ENCODE data around the gene PTMA. TPM values are rescaled to one million over a fixed set of nuclear protein-coding genes. Genes with fewer than 3 reads are reported as not detected.

Gene PTMA
- polyA plus RNA-seq, 1 of the 3 experiments (the other 2 are of a cell fraction): 767 TPM

- H3K36me3 ChIP-seq (replicated peaks in 1 of 2; ENCODE audit: control insufficient read depth in 1 of 2, insufficient read depth in 2 of 2, low read length in 1 of 2): no peaks in the 10 kb centered on the region
- no peaks in the 10 kb centered on the region for H3F3A ChIP-seq (replicated peaks; ENCODE audit: insufficient read depth)
- no peaks in the 10 kb centered on the region for H4K20me1 ChIP-seq (ENCODE audit: insufficient read depth)
- ChIA-PET POLR2A (no interaction called here), CTCF (interaction anchor here (1.1 to 3.3 kb wide), 4 partner anchors 9 to 50 kb away, joined by 3 to 15 read pairs (median 10); no protein-coding TSS in a partner anchor)
- no peak overlapping the region for H3K9ac ChIP-seq
- no peak overlapping the region for H2AFZ ChIP-seq (ENCODE audit: low read depth)
- H3K4me3 ChIP-seq (ENCODE audit: low read depth in 2 of 2, low read length in 1 of 2): no peak overlapping the region
- TF ChIP-seq TCF12 (IDR thresholded peaks at IDR 0.05): no peak
- TF ChIP-seq GABPA (IDR thresholded peaks at IDR 0.05; ENCODE audit: low read depth): no peak
- no peak for TF ChIP-seq PBX3 (IDR thresholded peaks at IDR 0.05)
- TF ChIP-seq MEF2A (IDR thresholded peaks at IDR 0.05; ENCODE audit: borderline replicate concordance, low read depth): no peak
- no peak for TF ChIP-seq ELF1 (IDR thresholded peaks at IDR 0.05)
- H3K9me2 ChIP-seq: no peaks in the 10 kb centered on the region
- H3K79me2 ChIP-seq (ENCODE audit: insufficient read depth): no peaks in the 10 kb centered on the region
- H3K4me2 ChIP-seq: no peak overlapping the region
- WGBS (ENCODE audit: low lambda C conversion rate): 91% methylated on average over 8 of the region's 8 CpGs
- H3K4me1 ChIP-seq (ENCODE audit: control insufficient read depth in 1 of 2, insufficient read depth in 2 of 2, low read depth in 1 of 2, low read length in 1 of 2): peaks cover 6 to 9% of the 10 kb centered on the region in 2 experiments; a peak in 2 of 4 replicates
- DNase-seq: no peak
- H3K27me3 ChIP-seq (ENCODE audit: insufficient read depth): no peaks in the 10 kb centered on the region
- H3K27ac ChIP-seq (ENCODE audit: low read depth in 2 of 2, low read length in 1 of 2): no peak overlapping the region
- no peaks in the 10 kb centered on the region for H3K9me3 ChIP-seq
Measured at GRCh38 chr2:231664727-231665126, 43.6 kb upstream of the PTMA start.

- Histone ChIP-seq H3K27me3 (ENCODE audit: insufficient read depth) (no peaks in the 10 kb centered on the region), H3K36me3 (replicated peaks in 1 of 2; ENCODE audit: control insufficient read depth in 1 of 2, insufficient read depth in 2 of 2, low read length in 1 of 2) (no peaks in the 10 kb centered on the region), H3K79me2 (ENCODE audit: insufficient read depth) (no peaks in the 10 kb centered on the region), H3K9ac (no peak overlapping the region), H3K4me3 (ENCODE audit: low read depth in 2 of 2, low read length in 1 of 2) (no peak overlapping the region), H3K27ac (ENCODE audit: low read depth in 2 of 2, low read length in 1 of 2) (no peak overlapping the region), H4K20me1 (ENCODE audit: insufficient read depth) (no peaks in the 10 kb centered on the region), H3F3A (replicated peaks; ENCODE audit: insufficient read depth) (no peaks in the 10 kb centered on the region), H3K4me2 (no peak overlapping the region), H3K9me2 (no peaks in the 10 kb centered on the region), H3K4me1 (ENCODE audit: control insufficient read depth in 1 of 2, insufficient read depth in 2 of 2, low read depth in 1 of 2, low read length in 1 of 2) (peaks cover 6 to 9% of the 10 kb centered on the region in 2 experiments; a peak in 2 of 4 replicates), H3K9me3 (no peaks in the 10 kb centered on the region), H2AFZ (ENCODE audit: low read depth) (no peak overlapping the region)
- CTCF ChIA-PET: interaction anchor here (1.1 to 3.3 kb wide), 4 partner anchors 9 to 49 kb away, joined by 3 to 15 read pairs (median 10); no protein-coding TSS in a partner anchor
- peak; percentile 37 for DNase-seq
- 95% methylated on average over 9 of the region's 20 CpGs for WGBS (ENCODE audit: low lambda C conversion rate)
- TF ChIP-seq CHD2 (IDR thresholded peaks at IDR 0.05; ENCODE audit: low read length, partially characterized antibody): no peak
- TF ChIP-seq TCF12 (IDR thresholded peaks at IDR 0.05): no peak
- TF ChIP-seq USF2 (IDR thresholded peaks at IDR 0.05; ENCODE audit: borderline replicate concordance, low read depth, low read length): no peak
- TF ChIP-seq TAF1 (IDR thresholded peaks at IDR 0.05; ENCODE audit: borderline replicate concordance, low read depth, low read length): no peak
- no peak for TF ChIP-seq SIN3A (IDR thresholded peaks at IDR 0.05; ENCODE audit: borderline replicate concordance, low read depth, low read length)
- no peak for TF ChIP-seq FOXJ3 (CRISPR knock-in tag; IDR thresholded peaks at IDR 0.05)
- TF ChIP-seq ELF1 (IDR thresholded peaks at IDR 0.05): no peak
- POLR2A ChIA-PET: no interaction called here
Measured at GRCh38 chr2:231665245-231666170, 42.8 kb upstream of the PTMA start.

All from SK-N-SH (cell line).